GM12891 (cell line): ENCODE results near the gene GPR82.
A peak's percentile ranks its signal among the peaks of the same experiment; 100 is the strongest.

Experiments used
- DNase-seq: peaks from one replicate; pipeline ENCODE4 v3.0.0; 2011; ENCODE audit warnings: low spot score; ENCODE audit not compliant: insufficient read length
- FAIRE-seq: peaks from 2 replicates; lab custom pipeline; 2011; peaks lifted over from hg19 to GRCh38; lab: Jason Lieb, UNC
- PAX5 ChIP-seq: IDR thresholded peaks from 2 replicates; pipeline ENCODE4 v1.6.1; 2011; ENCODE audit warnings: low read length, moderate library complexity, mild to moderate bottlenecking; ENCODE audit not compliant: insufficient read depth, severe bottlenecking
- POLR2A ChIP-seq: IDR thresholded peaks from 2 replicates; pipeline ENCODE4 v1.6.1; 2011; ENCODE audit warnings: low read depth, low read length, control low read depth
- POLR2AphosphoS5 ChIP-seq: IDR thresholded peaks from 2 replicates; pipeline ENCODE4 v1.6.1; 2011; ENCODE audit warnings: low read depth, low read length, control low read depth
- POU2F2 ChIP-seq: IDR thresholded peaks from 2 replicates; pipeline ENCODE4 v1.6.1; 2011; ENCODE audit warnings: low read depth, mild to moderate bottlenecking, control low read depth, low read length, moderate library complexity
- SPI1 ChIP-seq: IDR thresholded peaks from 2 replicates; pipeline ENCODE4 v1.6.1; 2011; ENCODE audit warnings: low read depth, low read length, control low read depth
- TAF1 ChIP-seq: IDR thresholded peaks from 2 replicates; pipeline ENCODE4 v1.6.1; 2011; ENCODE audit warnings: low read depth, low read length, control low read depth

The GPR82 gene

GRCh38 chrX:41733939-41734338 lies 10.0 kb downstream of the GPR82 start:
- FAIRE-seq (peak; percentile 97), DNase-seq (peak; percentile 8)

DNA sequence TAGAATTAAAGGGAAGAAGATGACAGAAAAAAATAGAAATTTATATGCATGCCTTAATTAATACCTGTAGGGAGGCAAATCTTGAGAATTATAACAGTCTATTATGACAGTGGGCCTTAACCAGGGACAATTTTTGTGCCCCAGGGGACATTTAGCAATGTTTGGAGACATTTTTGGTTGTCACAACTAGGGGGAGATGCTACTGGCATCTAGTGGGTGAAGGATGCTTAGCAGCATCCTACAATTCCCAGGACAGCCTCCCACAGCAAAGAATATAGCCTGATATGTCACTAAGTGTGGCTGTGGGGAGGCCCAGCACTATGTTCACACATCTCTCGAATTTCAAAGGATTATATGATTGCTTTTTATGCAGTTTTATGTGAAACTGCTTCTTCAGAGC lies 10.5 kb downstream of the GPR82 start:
- no peak for TF ChIP-seq POLR2AphosphoS5
- no peak for TF ChIP-seq TAF1
- no peak for TF ChIP-seq PAX5
- TF ChIP-seq POLR2A = no peak
- TF ChIP-seq POU2F2 = no peak
- no peak for TF ChIP-seq SPI1
- no peak for DNase-seq
- peak; percentile 82 for FAIRE-seq

More at GRCh38 chrX:41733939-41734338, 10.0 kb downstream of the GPR82 start:
- TF ChIP-seq SPI1 (peak; percentile 93), TAF1 (no peak), POLR2A (no peak), POLR2AphosphoS5 (no peak), POU2F2 (peak; percentile 95), PAX5 (peak; percentile 85)

DNA sequence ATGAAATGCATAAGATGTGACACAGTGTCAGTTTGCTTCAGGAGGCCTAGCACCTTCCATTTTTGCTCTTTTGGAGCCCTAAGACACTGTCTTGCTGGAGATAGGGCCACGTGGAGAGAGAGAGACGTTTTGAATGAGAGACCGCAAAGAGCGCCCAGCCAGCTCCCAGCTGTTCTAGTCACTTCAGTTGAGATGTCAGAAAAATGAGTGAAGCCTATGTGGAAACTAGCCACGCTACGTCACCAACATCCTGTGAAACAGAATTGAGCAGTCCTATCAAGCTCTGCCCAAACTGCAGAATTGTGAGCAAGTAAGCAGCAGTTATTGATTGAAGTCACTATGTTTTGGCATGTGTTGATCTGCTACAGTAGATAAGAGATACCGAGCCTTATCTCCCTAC lies 13.1 kb downstream of the GPR82 start:
- DNase-seq = no peak
- TF ChIP-seq TAF1 (no peak), POLR2A (no peak), POLR2AphosphoS5 (no peak), SPI1 (no peak), POU2F2 (no peak), PAX5 (no peak)
- FAIRE-seq = no peak

- no peak for TF ChIP-seq TAF1
- no peak for TF ChIP-seq PAX5
- TF ChIP-seq POLR2AphosphoS5 = no peak
- no peak for TF ChIP-seq POU2F2
- no peak for TF ChIP-seq SPI1
- no peak for TF ChIP-seq POLR2A
- DNase-seq = no peak
- no peak for FAIRE-seq
These were observed 15.9 kb downstream of the GPR82 start for GRCh38 chrX:41739871-41740270.

GRCh38 chrX:41750716-41751115 lies 26.7 kb downstream of the GPR82 start:
- TF ChIP-seq PAX5 (no peak), SPI1 (no peak), POU2F2 (no peak), POLR2AphosphoS5 (no peak), TAF1 (no peak), POLR2A (no peak)
- FAIRE-seq = no peak
- DNase-seq = no peak

GRCh38 chrX:41758401-41758800 lies 34.4 kb downstream of the GPR82 start:
- FAIRE-seq = no peak
- TF ChIP-seq POLR2AphosphoS5 (no peak), SPI1 (no peak), PAX5 (no peak), TAF1 (no peak), POLR2A (no peak), POU2F2 (no peak)
- no peak for DNase-seq

- peak; percentile 80 for FAIRE-seq
- peak; percentile 2 for DNase-seq
- TF ChIP-seq SPI1 (no peak), POU2F2 (no peak), TAF1 (no peak), POLR2AphosphoS5 (no peak), POLR2A (no peak), PAX5 (no peak)
These were observed 35.8 kb downstream of the GPR82 start for GRCh38 chrX:41759817-41760216.

- TF ChIP-seq SPI1 = no peak
- no peak for FAIRE-seq
- DNase-seq = no peak
These were observed 37.2 kb downstream of the GPR82 start for GRCh38 chrX:41761169-41761568.

- TF ChIP-seq POLR2AphosphoS5 (no peak), PAX5 (no peak), POLR2A (no peak), SPI1 (no peak), POU2F2 (no peak), TAF1 (no peak)
These were observed 37.7 kb downstream of the GPR82 start for GRCh38 chrX:41761702-41762101.

DNA sequence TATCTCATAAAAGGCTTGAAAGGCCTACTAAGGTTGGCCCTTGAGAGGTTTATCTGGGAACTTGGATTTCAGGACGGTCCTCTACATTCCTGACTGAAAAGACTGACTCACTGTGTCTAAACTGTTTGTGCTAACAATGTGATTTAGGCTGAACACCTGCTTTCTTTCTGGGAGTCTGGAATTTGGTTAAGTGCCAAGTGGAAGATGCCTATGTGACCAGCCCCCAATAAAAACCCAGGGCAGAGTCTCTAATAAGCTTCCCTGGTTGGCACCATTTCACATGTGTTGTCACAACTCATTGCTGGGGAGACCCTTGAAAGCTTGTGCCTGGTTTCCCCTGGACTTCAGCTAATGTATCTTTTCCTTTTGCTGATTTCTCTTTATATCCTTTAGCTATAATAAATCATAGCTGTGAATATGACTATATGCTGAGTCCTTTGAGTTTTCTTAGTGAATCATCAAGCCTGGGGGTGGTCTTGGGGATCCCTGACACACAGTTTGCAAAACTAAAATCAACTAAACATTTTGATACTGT lies 55.1 kb downstream of the GPR82 start:
- DNase-seq (no peak), FAIRE-seq (no peak)
- TF ChIP-seq POU2F2 = no peak
- no peak for TF ChIP-seq POLR2A
- TF ChIP-seq SPI1 = no peak
- no peak for TF ChIP-seq PAX5
- TF ChIP-seq TAF1 = no peak
- TF ChIP-seq POLR2AphosphoS5 = no peak

More at GRCh38 chrX:41761702-41762101, 37.7 kb downstream of the GPR82 start:
- DNase-seq (no peak), FAIRE-seq (no peak)
